Karpas-422 (cell line): ENCODE results near the gene TFDP1. TPM values are rescaled to one million over a fixed set of nuclear protein-coding genes. Genes with fewer than 3 reads are reported as not detected.

ENCODE experiments used
- DNase-seq: peaks from one replicate; pipeline ENCODE4 v3.0.0-alpha.2; 2015
- H2AFZ ChIP-seq: fragments of 200-600 bp; sonication (generic); 2 replicates; pipeline ENCODE4 v1.6.1; 2014; ENCODE audit warnings: antibody characterized with exemption, low read length, mixed read lengths
- H3K27ac ChIP-seq: fragments of 200-600 bp; sonication (generic); 2 replicates; pipeline ENCODE4 v1.5.1; 2014; ENCODE audit warnings: mild to moderate bottlenecking, low read length, moderate library complexity
- H3K27me3 ChIP-seq: fragments of 200-600 bp; sonication (generic); 2 replicates; pipeline ENCODE4 v1.6.1; 2014; ENCODE audit warnings: low read length, mixed read lengths
- H3K36me3 ChIP-seq: fragments of 200-600 bp; sonication (generic); 2 replicates; pipeline ENCODE4 v1.6.1; 2014; ENCODE audit warnings: low read length, mixed read lengths; ENCODE audit not compliant: insufficient read depth
- H3K4me1 ChIP-seq: fragments of 200-600 bp; sonication (generic); 2 replicates; pipeline ENCODE4 v1.6.1; 2014; ENCODE audit warnings: mild to moderate bottlenecking, low read length, mixed read lengths
- H3K4me2 ChIP-seq: fragments of 200-600 bp; sonication (generic); 2 replicates; pipeline ENCODE4 v1.6.1; 2014; ENCODE audit warnings: low read length, low read depth, mild to moderate bottlenecking; ENCODE audit not compliant: poor library complexity, severe bottlenecking
- H3K4me3 ChIP-seq: fragments of 200-600 bp; sonication (generic); 2 replicates; pipeline ENCODE4 v1.5.1; 2014; ENCODE audit warnings: mild to moderate bottlenecking, antibody characterized with exemption, low read length, mixed read lengths
- H3K79me2 ChIP-seq: fragments of 200-600 bp; sonication (generic); 2 replicates; pipeline ENCODE4 v1.6.1; 2014; ENCODE audit warnings: mild to moderate bottlenecking, low read length, mixed read lengths
- H3K9ac ChIP-seq: fragments of 200-600 bp; sonication (generic); 2 replicates; pipeline ENCODE4 v1.6.0; 2014; ENCODE audit warnings: low read length
- H3K9me2 ChIP-seq: fragments of 200-600 bp; sonication (generic), shearing (Covaris generic); replicated peaks from 2 replicates; pipeline ENCODE4 v1.6.0; 2014; ENCODE audit warnings: mild to moderate bottlenecking, low read length, moderate library complexity; ENCODE audit not compliant: insufficient read depth
- H3K9me3 ChIP-seq: fragments of 300-700, 200-600 bp; sonication (generic); 2 replicates; pipeline ENCODE4 v1.6.1; 2014; ENCODE audit warnings: low read length, mixed read lengths
- H4K20me1 ChIP-seq: fragments of 200-600 bp; sonication (generic); 2 replicates; pipeline ENCODE4 v1.6.1; 2014; ENCODE audit warnings: mild to moderate bottlenecking, antibody characterized with exemption, low read length, low read depth; ENCODE audit not compliant: insufficient read depth
- total RNA-seq: library from RNA; depleted of rRNA; stranded (reverse); fragments of >200 nt; shearing (Covaris generic); gene quantifications from 2 replicates; pipeline ENCODE4 v1.2.3, GENCODE V29; 2014; ENCODE audit warnings: low replicate concordance; rRNA removed

Gene TFDP1
- total RNA-seq, 1 experiment from 2014 or later = 89.2 TPM

DNA sequence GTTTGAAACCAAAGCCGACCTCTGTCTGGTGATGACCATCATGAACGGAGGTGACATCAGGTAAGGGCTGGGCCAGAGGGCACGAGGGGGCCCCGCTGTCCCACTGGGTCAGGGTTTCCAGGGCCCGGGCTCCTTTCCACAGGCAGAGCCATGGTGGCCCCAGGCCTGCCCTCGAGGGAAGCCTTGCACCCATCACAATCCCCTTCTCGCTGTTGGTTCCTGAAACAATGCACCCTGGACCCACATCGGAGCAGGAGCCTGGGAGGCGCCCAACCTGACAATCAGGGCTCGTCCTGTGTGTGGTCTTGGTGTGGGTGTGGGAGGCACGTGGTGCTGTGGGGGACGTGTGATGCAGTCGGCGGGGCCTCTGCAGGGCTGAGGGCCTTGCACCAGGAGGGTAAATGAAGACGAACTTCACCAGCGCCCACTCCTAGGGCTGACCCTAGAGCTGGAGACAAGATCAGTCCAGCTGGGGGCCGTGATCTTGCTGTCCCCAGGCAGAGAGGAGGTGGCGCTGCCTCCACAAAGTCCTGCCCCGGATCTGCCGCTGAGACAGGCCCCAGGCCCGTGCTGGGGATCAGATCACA, 85.3 kb downstream of the TFDP1 start:
- Histone ChIP-seq H3K9ac (no peak overlapping the region), H3K27ac (no peak overlapping the region), H3K36me3 (no peaks in the 10 kb centered on the region), H3K9me2 (no peaks in the 10 kb centered on the region), H4K20me1 (no peaks in the 10 kb centered on the region), H3K79me2 (no peaks in the 10 kb centered on the region), H3K4me3 (no peak overlapping the region), H3K27me3 (no peaks in the 10 kb centered on the region), H3K4me1 (no peaks in the 10 kb centered on the region), H2AFZ (no peak overlapping the region), H3K4me2 (no peak overlapping the region), H3K9me3 (no peaks in the 10 kb centered on the region; the same call in 1 of the 2 replicates)
- DNase-seq = no peak

DNA sequence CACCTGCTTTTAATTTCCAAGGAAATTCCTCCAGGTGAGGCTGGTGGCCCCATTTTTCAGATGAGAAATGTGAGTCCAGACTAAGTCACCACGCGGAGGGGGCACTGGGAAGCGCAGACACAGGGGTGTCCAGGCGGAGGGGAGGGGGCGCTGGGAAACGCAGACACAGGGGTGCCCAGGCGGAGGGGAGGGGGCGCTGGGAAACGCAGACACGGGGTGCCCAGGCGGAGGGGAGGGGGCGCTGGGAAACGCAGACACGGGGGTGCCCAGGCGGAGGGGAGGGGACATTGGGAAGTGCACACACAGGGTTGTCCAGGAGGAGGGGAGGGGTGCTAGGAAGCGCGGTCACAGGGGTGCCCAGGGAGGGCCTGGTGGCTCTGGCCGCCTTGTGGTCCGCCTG, 86.0 kb downstream of the TFDP1 start:
- Histone ChIP-seq H3K27ac (no peak overlapping the region), H3K4me2 (no peak overlapping the region), H3K9me3 (no peaks in the 10 kb centered on the region; the same call in 1 of the 2 replicates), H3K36me3 (no peaks in the 10 kb centered on the region), H4K20me1 (no peaks in the 10 kb centered on the region), H3K9me2 (no peaks in the 10 kb centered on the region), H3K4me1 (no peaks in the 10 kb centered on the region), H3K9ac (no peak overlapping the region), H3K27me3 (no peaks in the 10 kb centered on the region), H3K79me2 (no peaks in the 10 kb centered on the region), H3K4me3 (no peak overlapping the region), H2AFZ (no peak overlapping the region)
- no peak for DNase-seq

DNA sequence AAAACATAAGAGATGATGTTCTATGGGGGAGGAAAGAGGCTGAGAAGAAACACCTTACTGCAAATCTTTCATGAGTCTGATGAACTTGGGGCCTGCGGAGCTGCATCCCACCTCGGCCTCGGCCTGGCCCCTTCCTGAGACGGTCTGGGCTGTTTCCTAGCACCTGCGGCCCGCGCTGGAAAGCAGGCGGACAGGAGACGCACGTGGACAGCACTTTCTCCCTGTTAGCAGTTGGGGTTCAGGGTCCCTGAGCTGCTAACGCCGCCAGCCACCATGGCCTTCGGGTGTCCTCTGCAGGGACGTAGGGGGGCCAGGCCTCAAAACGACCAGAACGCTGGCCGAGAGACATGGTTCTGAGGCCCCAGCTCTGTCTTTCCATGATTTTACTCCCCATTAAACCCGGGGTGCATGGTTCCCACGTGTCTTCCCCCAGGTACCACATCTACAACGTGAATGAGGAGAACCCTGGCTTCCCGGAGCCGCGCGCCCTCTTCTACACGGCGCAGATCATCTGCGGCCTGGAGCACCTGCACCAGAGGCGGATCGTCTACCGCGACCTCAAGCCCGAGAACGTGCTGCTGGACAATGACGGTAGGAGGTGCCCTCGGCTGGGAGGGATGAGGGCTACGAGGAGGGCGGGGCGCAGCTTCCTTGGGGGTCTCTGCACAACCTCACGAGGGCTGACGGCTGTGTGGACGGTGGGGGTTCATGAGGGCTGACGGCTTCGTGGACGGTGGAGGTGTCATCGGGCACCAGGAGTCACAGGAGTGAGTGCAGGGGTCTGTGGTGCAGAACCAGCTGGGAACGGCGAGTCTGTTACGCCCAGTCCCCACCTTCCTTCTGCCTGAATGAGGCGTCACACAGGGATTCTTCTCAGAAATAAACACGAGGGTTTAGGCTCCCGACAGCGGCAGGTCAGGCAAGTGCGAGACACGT, 86.8 kb downstream of the TFDP1 start:
- no peaks in the 10 kb centered on the region for H3K4me1 ChIP-seq
- no peaks in the 10 kb centered on the region for H3K36me3 ChIP-seq
- no peak overlapping the region for H3K27ac ChIP-seq
- no peaks in the 10 kb centered on the region for H3K79me2 ChIP-seq
- H3K9me3 ChIP-seq = no peaks in the 10 kb centered on the region; the same call in 1 of the 2 replicates
- H3K9ac ChIP-seq = no peak overlapping the region
- no peak overlapping the region for H2AFZ ChIP-seq
- H3K4me2 ChIP-seq = no peak overlapping the region
- H3K27me3 ChIP-seq = no peaks in the 10 kb centered on the region
- no peak for DNase-seq
- H3K4me3 ChIP-seq = no peak overlapping the region
- H4K20me1 ChIP-seq = no peaks in the 10 kb centered on the region
- no peaks in the 10 kb centered on the region for H3K9me2 ChIP-seq

DNA sequence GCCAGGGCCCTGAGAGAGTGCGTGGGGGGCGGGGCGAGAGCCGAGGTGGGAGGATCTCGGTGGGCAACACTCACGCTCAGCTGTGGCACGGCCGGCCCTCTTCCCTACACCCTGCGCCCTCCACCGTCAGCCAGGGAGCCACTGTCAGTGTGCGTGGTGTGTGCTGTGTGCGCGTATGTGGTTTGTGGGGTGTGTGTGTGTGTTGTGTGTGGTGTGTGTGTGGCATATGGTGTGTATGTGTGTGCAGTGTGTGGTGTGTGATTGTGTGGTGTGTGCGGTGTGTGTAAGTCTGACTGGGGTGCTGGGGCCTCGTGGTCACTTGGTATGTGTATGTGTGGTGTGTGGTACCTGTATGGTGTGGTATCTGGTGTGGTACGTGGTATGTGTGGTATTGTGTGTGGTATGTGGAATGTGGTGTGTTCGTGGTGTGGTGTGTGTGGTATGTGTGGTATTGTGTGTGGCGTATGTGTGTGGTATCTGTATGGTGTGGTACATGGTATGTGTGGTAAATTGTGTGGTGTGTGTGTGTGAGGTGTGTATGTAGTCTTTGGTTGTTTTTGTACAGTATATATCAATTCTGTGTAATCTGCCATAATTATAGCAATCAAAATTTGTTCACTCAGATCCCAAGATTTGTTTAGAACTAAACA, 87.6 kb downstream of the TFDP1 start:
- DNase-seq = no peak
- H3K9me3 ChIP-seq = no peaks in the 10 kb centered on the region; the same call in 1 of the 2 replicates
- H3K27ac ChIP-seq = no peak overlapping the region
- H3K4me1 ChIP-seq = no peaks in the 10 kb centered on the region
- H3K36me3 ChIP-seq = no peaks in the 10 kb centered on the region
- no peak overlapping the region for H3K4me2 ChIP-seq
- no peaks in the 10 kb centered on the region for H4K20me1 ChIP-seq
- no peaks in the 10 kb centered on the region for H3K79me2 ChIP-seq
- H3K9ac ChIP-seq = no peak overlapping the region
- H3K9me2 ChIP-seq = no peaks in the 10 kb centered on the region
- H3K27me3 ChIP-seq = no peaks in the 10 kb centered on the region
- no peak overlapping the region for H3K4me3 ChIP-seq
- no peak overlapping the region for H2AFZ ChIP-seq

Other genes with a start within 250 kb of the TFDP1 start
- not detected in 2 replicates for gene GRTP1, start 220.6 kb upstream of the TFDP1 start, total RNA-seq
- gene ADPRHL1, start 131.3 kb upstream of the TFDP1 start, total RNA-seq = 8.9 and 10.2 TPM in 2 replicates
- gene DCUN1D2, start 94.0 kb upstream of the TFDP1 start, total RNA-seq = 26.2 and 31.1 TPM in 2 replicates
- not detected in 2 replicates for gene ATP4B, start 73.4 kb downstream of the TFDP1 start, total RNA-seq
- not detected in 2 replicates for gene GRK1, start 82.5 kb downstream of the TFDP1 start, total RNA-seq
- gene TMEM255B, start 174.5 kb downstream of the TFDP1 start, total RNA-seq = 0.86 and 1.4 TPM in 2 replicates